ENCODE results near the gene ACHE.

Gene ACHE

DNA sequence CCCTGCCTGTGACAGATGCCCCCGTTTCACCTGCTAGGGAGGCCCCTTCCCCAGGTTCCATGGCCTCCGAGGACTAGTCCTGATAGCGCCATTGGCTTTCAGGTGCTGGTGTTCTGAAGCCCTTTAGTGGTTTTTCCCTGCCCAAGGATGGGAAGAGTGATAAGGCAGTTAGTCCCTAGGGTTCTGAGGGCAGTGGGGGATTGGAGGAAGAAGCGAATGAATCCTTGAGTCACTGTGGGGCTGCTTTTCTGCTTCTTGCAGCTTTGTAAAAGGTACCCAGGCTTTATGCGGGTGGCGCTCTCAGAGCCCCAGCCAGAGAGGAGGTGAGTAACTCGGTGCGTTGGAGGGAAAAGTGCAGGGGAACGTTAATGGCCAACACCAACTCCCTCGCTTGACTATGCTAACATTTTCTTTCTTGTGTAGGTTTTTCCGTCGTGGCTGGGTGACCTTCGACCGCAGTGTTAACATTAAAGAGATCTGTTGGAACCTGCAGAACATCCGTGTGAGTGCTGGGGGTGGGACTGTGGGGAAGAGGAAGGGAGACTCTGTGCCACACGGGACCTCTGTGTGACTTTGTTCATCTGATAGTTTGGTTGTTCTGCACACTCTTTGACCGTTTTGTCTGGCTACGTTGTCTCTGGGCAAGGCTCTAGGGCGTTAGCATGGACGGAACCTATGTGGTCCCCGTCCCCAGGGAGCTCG is 10.1 kb downstream of the ACHE start:
- DNase-seq (ENCODE audit: extremely low read depth in 1 of 2, low read depth in 1 of 2) = no peak

DNA sequence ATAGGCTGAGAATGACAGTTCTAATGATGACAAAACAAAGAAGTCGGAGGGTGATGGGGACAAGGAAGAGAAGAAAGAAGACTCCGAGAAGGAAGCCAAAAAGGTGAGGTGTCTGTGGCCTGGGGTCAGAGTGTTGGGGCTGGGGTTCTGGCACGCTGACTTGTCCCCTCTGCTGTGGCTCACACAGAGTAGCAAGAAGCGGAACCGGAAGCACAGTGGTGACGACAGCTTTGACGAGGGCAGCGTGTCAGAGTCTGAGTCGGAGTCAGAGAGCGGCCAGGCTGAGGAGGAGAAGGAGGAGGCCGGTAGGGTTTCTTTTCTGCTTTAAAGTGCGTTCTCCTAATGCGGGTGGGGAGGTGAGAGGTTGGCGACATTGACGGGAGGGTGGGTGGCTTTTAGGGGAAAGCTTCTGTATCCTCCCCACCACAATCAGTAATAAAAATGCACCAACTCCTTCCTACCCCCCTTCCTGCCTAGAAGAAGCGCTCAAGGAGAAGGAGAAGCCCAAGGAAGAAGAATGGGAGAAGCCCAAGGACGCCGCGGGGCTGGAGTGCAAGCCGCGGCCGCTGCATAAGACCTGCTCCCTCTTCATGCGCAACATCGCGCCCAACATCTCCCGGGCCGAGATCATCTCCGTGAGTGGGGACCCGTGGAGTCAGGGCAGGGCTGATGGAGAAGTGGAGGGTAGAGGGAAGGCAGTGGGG is 10.8 kb downstream of the ACHE start:
- DNase-seq (ENCODE audit: extremely low read depth in 1 of 2, low read depth in 1 of 2) = no peak

DNA sequence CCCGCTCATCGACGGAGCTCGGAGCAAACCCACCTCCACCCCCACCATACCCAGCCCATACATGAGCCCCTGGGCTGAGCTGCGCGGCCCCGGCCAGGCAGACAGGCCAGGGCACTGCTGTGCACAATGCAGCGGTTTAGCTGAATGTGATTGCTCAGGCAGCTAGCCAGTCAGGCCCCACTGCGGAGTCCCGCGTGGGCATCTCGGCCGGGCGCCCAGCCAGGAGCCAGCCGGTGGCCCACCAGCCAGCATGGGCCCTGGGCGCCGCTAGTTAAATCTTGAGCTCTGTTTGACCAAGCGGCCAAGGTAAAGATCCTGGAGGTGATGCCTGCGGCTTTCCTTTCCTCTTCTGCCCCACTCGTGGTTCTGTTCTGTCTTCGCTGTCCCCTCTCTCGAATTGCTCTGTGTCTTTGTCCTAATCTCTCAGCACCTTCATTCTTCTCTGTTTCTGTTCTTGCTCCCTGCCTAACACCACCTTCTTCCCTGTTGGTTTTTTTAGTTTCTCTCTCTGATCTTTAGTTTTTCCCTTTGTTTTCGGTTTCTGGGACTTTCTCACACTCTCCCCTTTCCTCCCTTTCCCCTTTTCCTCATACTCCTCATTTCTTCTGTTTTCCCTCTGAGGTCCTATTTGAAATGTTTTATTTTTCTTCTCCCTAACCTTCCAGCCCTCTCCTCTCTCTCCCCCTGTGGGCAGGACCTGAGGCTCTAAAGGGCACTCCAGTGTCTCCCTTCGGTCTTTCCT is 12.7 kb downstream of the ACHE start:
- no peak for DNase-seq (ENCODE audit: extremely low read depth in 1 of 2, low read depth in 1 of 2)

DNA sequence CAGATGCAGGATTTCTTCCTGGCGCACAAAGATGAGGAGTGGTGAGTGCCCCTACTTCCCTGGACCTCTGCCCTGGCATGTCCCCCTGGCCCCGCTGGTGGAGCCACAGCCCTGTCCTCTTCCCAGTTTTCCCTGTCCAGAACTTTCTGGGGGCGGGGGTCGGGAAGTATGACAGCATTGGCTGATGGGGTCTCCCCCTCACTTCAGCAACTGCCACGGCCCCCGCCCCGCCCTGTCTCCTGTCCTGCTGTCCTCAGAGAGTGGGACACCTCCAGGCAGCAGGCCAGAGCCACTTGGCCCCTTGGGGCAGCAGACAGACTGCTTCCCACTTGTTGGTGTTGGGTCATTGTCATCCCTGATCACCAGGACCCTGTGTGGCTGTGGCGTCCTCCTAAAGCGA is 13.5 kb downstream of the ACHE start:
- DNase-seq (ENCODE audit: extremely low read depth in 1 of 2, low read depth in 1 of 2) = no peak

DNA sequence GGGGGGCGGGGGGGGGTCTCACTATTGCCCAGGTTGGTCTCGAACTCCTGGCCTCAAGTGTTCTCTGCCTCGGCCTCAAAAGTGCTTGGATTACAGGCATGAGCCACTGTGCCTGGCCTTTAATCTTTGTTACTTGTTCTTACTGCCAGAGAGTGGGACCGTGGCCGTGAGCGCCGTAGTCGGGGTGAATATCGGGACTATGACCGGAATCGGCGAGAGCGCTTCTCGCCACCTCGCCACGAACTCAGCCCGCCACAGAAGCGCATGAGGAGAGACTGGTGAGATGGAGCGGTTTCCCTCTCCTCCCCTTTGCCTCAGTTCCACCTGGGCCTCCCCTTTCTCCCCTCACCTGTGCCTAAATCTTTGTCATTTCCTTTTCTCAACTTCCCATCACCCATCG is 14.6 kb downstream of the ACHE start:
- DNase-seq (ENCODE audit: extremely low read depth in 1 of 2, low read depth in 1 of 2) = no peak

DNA sequence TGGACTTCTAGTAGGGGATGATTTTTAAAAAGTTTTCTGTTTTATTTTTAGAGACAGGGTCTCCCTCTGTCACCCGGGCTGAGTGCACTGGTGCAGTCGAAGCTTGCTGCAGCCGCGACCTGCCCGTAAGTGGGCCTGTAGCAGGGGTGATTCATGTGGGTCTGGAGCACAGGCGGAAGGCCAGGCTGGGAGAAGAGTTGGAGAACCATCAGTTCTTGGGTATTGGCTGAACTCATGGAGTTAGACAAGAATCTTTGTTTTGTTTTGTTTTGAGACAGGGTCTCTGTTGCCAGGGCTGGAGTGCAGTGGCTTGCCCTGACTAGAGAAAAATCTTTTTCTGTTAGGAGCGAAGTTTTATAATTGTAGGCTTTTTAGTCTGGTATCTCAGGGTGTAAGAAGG is 15.0 kb downstream of the ACHE start:
- no peak for DNase-seq (ENCODE audit: extremely low read depth in 1 of 2, low read depth in 1 of 2)

DNA sequence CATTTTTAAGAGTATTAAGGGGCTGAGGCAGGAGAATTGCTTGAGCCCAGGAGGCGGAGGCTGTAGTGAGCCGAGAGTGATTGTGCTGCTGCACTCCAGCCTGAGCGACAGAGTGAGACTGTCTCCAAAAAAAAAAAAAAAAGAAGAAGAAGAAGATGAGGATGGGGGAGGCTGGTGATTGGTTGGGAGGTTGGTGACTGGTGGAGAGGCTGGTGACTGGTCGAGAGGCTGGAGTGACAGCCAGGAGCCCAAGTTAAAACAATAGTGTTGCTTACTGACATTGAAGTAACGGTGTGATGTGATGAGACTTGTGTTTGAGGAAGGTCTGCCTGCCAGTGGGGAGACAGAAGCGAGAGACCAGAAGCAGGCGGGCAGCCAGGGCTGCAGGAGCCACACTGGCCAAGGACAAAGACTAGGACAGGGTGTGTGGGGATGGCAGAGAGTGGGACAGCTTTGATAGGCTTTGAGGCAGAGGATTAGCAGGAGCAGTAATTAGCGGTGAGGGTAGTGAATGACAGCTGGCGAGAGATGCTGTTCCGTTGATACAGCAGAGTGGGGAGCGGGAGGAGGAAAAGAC is 15.9 kb downstream of the ACHE start:
- DNase-seq (ENCODE audit: extremely low read depth in 1 of 2, low read depth in 1 of 2) = no peak

DNA sequence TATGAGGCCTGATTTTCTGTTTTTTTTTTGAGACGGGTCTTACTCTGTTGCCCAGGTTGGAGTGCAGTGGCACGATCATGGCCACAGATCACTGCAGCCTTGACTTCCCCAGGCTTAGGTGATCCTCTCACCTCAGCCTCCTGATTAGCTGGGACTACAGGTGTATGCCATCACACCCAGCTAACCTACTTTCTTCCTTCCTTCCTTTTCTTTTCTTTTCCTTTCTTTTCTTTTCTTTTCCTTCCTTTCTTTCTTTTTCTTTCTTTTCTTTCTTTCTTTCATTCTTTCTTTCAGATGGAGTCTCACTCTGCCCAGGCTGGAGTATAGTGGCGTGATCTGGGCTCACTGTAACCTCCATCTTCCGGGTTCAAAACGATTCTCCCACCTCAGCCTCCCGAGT is 17.0 kb downstream of the ACHE start:
- no peak for DNase-seq (ENCODE audit: extremely low read depth in 1 of 2, low read depth in 1 of 2)

DNA sequence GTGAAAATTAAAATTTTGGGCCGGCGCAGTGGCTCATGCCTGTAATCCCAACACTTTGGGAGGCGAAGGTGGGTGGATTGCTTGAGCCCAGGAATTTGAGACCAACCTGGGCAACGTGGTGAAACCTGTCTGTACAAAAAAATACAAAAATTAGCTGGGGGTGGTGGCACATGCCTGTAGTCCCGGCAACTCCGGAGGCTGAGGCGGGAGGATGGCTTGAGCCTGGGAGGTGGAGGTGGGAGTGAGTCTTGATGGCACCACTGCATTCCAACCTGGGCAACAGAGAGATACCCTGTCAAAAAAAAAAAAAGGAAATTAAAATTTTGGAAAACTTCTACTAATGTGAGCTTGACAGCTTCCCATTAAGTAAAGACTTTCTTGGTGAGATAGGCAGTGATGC is 17.7 kb downstream of the ACHE start:
- DNase-seq (ENCODE audit: extremely low read depth in 1 of 2, low read depth in 1 of 2) = no peak

DNA sequence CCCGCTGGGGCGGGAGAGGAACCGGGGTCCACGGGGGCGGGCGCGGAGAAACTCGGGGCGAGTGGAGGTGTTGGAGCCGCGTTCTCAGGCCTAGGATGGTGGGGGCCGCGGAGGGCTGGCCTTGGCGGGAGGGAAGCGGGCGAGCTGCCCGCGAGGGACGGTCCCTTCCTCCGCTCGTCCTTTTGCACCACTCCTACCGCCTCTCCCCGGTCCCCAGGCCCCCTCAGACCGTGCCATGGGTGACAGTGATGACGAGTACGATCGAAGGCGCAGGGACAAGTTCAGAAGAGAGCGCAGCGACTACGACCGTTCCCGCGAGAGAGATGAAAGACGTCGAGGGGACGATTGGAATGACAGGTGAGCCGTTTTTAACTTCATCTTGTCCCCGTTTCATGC is 20.3 kb downstream of the ACHE start:
- no peak for DNase-seq (ENCODE audit: extremely low read depth in 1 of 2, low read depth in 1 of 2)

DNA sequence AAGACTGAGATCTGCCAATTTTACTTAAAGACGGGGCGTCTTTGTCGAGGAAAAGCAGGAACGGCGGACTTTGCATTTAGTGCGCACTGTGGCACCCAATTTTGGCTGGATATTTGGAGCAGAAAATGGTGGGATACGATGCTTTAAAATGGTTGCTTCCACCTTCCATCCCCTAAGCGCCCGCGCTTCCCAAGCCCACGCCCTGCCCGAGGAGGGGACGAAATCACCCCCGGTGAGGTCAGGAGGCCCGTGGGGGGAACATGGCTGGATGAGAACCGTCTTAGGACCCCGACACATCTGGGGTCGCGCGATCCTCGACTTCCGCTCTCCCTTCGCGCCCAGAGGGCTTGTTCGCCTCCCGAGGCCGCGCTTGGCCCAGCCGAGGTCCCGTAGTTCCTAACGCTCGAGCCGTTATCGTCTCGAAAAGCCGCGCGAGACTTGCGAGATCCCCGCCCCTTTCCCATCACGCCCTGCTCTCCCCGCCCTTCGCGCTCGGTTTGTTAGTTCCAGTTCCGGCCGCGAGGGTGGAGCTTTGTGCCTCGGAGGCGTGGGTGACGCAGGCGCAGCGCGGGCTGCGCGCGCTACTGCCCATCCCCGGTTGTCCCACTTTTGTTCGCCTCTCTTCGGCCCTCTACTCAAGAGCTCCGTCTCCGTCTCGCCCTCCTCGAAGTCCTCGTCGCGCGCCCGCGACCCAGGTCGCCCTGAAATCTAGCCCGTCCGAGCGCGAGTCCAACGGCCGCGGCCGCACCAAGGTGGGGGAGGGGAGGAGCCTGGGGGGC is 20.9 kb downstream of the ACHE start, which contains the start of gene SRRT:
TSS of gene SRRT (plus strand) at position 527 of the 779 bp plus-strand sequence. CDS start 488 bp downstream, outside the sequence.
- DNase-seq (ENCODE audit: extremely low read depth in 1 of 2, low read depth in 1 of 2) = peak; percentile 95 to 96

DNA sequence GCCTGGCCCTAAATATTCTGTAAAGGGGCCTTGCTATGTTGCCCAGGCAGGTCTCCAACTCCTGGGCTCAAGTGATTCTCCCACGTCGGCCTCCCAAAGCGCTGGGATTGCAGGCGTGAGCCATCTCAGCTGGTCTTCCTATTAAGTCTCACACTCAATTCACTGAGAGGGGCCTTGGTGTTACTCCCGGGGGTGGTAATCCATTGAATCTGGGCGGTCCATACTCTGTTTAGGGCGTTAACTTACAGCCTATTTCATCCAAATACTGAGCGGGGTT is 21.4 kb downstream of the ACHE start:
- no peak for DNase-seq (ENCODE audit: extremely low read depth in 1 of 2, low read depth in 1 of 2)

DNA sequence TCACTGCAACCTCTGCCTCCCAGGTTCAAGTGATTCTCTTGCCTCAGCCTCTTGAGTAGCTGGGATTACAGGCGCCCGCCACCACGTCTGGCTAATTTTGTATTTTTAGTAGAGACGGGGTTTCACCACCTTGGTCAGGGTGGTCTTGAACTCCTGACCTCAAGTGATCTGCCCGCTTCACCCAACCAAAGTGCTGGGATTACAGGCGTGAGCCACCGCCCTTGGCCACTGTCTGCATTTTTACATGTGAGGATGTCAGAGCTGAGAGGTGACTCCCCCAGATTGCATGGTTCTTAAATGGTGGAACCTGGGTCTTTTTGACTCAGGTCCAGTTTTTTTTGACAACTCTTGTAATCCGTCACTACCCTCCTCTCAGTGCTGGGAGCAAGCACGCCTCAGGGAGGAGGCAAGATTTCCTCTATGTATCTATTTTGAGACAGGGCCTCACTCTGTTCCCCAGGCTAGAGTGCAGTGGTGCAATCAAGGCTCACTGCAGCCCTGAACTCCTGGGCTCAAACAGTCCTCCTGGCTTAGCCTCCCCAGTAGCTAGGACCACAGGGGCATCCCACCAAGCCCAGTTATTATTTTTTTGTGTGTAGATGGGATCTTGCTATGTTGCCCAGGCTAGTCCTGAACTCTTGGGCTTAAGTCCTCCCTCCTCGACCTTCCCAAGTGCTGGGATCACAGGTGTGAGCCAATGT is 21.9 kb downstream of the ACHE start:
- no peak for DNase-seq (ENCODE audit: extremely low read depth in 1 of 2, low read depth in 1 of 2)

DNA sequence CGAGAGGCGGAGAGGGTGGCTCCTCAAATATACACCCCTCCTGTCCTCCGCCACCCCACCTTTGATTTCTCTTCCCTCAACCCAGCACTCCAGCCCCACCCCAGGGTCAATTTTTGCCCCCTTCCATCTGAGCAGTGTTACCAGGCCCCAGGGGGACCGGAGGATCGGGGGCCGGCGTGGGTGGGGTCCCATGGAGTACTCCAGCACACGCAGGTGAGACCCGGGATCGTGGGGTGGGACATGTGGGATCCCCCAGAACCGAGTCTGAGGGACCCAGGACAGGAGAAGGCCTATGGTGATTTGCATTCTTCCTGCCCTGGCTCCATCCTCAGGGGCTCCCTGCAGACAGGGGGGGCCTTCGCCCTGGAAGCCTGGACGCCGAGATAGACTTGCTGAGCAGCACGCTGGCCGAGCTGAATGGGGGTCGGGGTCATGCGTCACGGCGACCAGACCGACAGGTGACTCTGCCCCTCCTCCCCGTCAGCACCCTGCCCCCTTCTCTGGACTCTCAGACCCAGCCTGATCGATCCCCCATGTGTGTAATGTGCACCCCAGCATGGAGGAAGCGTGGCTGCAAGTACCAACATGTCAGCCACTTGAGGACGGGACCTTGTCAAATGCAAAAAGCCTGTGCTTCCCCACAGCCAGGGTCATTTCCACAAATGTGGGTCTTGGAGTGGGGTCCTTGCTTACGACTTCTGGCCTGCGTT is 27.8 kb downstream of the ACHE start:
- DNase-seq (ENCODE audit: extremely low read depth in 1 of 2, low read depth in 1 of 2) = no peak

DNA sequence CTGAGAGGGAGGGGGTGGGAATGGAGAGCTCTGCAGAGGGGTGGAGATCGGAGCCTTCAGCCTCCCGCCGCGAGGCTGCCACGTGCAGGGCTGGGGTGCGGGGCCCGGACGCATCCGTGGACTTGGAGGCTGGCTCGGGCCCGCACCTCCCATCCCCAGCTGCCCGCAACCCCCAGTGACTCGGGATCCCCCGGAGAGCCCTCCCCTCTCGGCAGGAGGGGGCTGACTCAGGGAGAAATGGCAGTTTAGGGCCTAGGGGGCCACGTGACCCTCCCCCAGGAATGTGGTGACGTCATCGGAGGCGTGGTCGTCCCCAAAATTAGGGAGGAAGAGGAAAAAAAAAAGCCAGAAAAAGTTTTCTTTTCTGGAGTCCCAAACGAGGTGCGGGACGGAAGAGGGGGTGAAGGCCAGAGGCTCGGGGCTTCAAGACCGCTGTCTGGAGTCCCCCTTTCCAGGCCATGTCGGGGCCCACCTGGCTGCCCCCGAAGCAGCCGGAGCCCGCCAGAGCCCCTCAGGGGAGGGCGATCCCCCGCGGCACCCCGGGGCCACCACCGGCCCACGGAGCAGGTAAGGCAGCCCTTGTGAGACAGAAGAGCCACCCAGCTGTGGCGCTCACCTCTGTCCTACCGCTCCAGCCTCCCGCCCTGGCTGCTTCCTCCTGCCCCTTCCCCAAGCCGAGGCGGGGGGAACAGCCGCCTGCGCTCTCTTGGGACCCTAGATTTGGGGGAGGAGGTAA is 28.5 kb downstream of the ACHE start, which contains the start of gene TRIP6:
TSS of gene TRIP6 (plus strand) at position 348 of the 736 bp plus-strand sequence. CDS start at position 459, 111 bp downstream.
- no peak for DNase-seq (ENCODE audit: extremely low read depth in 1 of 2, low read depth in 1 of 2)

DNA sequence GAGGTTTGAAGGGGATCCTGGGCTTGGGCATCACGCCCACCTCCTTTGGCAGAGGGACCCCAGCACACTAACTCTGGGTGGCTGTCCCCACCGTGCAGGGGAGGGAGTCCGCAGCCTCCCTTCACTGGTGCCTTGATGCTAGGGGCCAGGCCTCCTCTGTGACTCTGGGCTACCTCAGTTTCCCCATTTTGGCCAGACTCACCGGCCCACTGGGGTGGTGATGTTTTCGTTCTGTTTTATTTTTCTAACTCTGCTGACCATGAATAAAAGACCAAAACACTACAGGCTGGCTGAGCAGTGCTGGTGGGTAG is 29.0 kb downstream of the ACHE start:
- DNase-seq (ENCODE audit: extremely low read depth in 1 of 2, low read depth in 1 of 2) = no peak

DNA sequence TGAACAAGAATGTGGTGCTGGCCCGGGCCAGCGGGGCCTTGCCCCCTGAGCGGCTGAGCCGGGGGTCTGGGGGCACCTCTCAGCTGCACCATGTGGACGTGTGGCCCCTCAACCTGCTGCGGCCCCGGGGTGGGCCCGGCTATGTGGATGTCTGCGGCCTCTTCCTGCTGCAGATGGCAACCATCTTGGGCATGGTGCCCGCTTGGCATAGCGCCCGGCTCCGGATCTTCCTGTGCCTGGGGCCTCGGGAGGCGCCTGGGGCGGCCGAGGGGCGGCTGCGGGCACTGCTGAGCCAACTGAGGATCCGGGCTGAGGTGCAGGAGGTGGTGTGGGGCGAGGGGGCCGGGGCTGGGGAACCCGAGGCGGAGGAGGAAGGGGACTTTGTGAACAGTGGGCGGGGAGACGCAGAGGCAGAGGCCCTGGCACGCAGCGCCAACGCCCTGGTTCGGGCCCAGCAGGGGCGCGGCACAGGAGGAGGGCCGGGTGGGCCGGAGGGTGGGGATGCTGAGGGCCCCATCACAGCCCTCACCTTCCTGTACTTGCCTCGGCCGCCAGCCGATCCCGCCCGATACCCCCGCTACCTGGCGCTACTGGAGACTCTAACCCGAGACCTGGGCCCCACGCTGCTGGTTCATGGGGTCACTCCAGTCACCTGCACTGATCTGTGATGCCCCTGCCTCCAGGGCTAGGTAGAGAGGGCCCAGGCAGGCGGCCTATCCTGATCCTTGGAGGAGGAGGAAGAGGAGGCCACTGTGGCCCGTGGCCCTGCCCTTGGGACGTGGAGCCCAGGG is 29.6 kb downstream of the ACHE start:
- no peak for DNase-seq (ENCODE audit: extremely low read depth in 1 of 2, low read depth in 1 of 2)

DNA sequence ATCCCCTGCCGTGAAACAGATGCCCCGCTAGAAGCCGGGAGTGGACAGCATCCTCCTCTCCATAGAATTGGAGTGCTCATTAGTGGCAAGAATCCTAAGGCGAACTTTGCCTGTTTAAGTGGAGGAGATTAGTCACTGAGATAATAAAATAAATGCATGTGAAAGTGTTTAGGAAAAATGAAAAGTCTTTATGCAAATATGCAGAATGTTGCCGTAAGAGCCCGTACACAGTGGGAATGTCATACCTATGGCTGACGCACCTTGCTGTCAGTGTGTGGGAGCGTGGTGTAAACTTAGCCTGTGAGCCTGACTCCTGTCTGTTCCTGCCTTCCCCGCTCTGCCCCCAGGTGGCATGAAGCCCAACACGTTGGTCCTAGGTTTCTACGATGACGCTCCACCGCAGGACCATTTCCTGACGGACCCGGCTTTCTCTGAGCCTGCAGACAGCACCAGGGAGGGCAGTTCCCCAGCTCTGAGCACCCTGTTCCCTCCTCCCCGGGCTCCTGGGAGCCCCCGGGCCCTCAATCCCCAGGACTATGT is 30.2 kb downstream of the ACHE start:
- DNase-seq (ENCODE audit: extremely low read depth in 1 of 2, low read depth in 1 of 2) = no peak
